DMS79 (cell line): ENCODE results near the gene ZNF407.

Source experiments
- DNase-seq: peaks from one replicate; lab custom pipeline; 2025; lab: John Stamatoyannopoulos, UW

Gene ZNF407

DNA sequence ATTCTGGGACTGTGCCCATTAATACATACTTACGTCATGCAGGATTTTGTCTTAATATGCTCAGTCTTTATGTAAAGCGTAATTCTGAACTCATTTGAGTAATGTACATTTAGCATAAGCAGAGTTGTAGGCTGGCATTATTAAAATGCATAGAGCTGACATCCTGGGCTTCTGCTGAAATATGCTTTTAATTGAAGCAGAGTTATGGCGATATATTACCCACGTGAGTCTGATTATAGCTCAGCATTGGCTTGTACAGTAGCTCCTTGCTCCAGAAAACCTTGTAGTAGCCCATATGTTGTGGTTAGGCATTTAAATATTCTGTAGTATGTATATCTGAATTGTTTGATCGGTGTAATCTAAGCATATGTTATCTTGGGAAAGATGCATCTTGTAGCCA is 377.3 kb downstream of the ZNF407 start:
- no peak for DNase-seq

DNA sequence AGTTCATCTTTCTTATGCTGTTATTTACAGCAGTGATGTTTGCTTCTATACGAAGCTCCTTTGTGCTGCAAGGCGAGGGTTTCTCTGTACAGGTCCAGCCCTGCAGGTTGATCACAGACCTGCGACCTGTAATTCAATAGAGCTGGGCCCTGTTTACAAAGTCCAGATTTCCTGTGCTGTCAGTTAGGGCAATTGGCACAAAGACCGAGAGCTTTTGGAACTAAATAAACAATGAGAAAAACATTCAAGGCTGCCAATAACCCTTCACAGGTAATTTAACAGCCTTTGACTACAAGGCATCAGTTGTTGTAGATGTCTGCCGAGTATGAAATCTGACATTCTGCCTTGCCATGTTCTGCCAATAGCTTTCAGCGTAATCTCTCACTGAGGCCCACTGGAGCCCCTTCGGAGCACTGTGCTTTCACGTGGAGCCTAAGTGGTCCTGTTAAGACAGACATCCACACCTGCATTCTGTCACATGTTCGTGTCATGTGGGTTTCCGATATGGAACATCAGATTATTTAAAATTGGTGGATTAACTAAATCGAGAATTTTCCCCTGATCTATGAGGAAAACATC is 378.8 kb downstream of the ZNF407 start:
- no peak for DNase-seq

GRCh38 chr18:74977041-74977440 is 379.4 kb downstream of the ZNF407 start:
- no peak for DNase-seq

DNA sequence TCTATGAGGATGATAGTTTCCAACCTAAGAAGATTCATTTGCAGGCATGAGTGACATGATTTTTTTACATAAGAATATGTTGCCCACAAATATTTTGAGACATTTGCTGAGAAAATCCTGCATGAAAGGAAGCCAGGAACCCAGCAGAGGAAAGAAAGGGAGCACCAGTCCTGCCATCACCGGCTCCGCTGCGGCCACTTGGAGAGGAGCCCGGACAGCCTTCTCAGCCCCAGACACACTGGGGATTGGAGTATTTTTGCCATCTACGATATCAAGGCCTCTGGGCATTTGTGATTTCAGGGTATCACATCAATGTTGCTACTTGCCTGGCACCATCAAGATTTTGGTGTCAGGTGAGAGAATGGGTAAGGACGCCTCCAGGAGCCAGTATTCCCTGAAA is 383.0 kb downstream of the ZNF407 start:
- DNase-seq = no peak

DNA sequence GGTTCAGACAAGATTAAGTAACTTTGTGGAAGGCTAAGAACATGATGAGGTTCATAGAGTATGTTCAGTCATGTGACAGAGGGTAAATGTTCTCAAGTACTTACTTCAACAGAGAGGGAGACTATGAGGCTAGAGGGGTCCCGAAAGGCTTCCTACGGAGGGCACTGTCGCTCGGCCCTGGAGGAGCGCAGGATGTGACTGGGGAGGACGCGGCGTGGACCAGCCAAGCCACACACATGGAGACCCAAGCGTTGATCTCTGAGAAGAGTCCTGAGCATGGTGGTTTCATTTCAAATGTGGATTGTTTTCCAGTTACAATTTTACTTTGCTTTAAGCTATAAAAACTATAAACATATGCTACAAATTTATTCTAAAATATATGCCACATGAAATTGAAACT is 383.8 kb downstream of the ZNF407 start:
- DNase-seq = no peak

DNA sequence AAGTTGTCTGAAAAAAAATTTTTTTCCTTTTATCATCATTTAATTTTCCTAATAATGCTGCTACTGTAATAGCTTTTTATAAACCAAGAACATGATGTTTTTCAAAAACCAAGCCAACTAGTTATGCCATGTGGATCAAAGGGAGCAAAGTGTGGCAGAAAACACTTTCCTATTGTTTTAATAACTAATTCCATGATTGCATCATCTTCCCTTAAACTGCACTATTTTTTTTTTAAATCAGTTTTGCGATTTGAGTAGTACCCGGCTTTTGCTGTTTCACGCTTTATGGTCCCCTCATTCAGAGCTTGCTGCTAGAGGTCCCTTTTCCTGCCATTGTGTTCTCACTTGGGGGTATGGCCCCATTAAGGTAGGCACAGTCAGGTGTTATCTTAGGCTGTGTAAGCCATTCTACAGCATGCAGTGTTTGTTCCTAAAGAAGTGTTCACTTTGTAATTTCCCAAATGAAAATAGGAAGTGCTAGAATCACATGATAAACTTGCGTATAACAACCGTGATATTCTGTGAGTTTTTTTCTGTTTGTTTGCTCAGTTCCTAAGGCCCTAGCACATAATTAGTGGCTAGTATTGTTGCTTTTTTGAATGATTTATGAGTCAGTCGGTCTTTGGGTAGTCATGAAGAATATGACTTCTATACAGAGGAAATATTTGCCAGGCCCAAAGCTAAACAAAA is 385.4 kb downstream of the ZNF407 start:
- no peak for DNase-seq

DNA sequence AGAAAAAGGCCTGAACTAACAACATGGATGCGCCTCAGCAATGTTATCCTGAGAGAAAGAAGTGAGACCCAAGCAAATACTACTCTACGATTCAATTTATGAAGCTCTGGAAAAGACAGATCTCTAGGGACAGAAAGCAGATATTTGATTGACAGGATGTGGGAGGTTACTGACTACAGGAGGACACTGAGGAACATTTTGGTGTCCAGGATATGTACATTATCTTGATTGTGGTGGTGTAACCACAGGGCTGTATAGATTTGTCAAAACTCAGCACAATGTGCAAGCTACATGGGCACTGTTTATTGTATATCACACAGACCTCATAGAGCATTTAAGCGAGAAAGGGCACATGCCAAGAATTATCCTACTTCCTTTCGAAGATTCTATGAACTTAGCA is 391.5 kb downstream of the ZNF407 start:
- DNase-seq = no peak

DNA sequence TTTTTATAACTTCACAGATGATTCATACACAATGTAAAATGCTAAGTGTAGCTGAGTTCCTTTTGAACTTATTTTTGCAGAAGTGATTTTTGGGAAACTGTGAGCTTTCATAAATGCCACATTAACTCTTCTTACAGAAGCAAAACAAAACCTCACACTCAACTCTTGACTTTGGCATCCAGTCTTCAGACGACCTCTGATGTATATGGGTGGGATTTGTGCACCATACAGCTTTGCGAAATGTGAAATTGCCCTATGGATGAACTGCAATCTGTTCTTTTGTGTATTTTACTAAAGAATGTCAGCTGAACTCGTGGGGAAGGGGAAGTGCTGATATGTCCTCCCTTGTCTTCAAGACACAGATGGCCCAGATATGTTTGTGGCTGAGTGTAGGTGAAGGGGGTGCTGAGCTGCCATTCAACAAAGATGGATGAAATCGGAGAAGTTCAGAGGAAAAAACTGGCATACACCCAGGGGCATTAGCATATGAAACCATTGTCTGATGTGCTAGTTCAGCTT is 393.0 kb downstream of the ZNF407 start:
- no peak for DNase-seq

DNA sequence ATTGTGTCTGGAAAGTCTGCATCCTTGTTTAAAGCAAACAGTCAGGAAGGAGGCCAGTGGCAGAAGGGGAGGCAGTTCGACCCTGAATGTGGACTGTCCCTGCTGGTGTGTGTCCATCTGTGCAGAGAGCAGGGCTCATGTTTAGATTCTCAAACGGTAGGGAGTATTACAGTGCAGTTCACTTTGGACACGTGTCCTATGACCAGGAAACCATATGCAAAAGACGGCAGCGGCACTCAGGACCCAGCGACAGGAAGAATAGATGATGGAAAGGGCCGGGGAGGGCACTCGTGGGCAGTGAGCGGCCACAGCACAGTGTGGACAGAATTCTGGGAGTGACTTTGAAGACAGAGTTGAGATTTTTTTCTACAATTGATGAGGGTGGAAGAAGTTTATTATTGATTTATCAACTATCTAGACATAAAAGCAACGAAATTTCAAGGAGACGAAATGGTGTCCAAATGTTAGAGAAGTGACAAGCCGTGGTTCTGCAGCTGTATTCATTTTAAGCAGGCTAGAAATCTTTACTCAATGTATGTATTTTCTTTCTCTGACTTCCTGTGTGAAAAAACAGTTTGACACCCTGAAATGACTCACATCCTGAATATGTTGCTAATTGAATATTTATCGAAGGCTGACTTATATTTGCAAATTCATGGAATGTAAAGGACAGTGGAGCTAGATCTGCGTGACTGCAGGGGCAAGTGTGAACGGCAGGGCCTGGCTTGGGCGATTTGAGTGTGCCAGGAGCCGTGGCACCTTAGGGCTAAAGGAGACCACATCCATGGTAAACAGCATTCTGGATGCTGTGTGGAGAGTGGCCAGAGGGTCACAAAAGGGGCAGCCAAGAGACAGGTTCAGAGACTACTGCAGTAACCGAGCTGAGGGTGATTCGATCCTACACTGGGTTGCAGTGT is 397.1 kb downstream of the ZNF407 start:
- DNase-seq = no peak

DNA sequence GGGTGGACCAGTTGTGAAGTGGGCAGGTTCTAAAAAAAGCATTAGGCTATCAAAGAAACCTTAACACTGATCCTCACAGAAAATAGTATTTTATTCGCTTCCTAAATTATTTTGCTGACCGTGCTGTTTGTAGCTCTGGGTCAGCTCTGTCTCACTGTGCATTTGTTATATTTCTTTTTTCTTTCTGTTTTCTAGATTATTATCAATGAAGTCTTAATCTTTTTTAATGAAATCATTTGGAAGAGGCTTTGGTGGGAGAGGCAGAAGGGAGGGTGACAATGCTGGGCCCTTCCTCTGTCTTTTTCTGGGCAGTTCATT is 397.7 kb downstream of the ZNF407 start:
- no peak for DNase-seq

GRCh38 chr18:74996055-74996454 is 398.4 kb downstream of the ZNF407 start:
- no peak for DNase-seq

DNA sequence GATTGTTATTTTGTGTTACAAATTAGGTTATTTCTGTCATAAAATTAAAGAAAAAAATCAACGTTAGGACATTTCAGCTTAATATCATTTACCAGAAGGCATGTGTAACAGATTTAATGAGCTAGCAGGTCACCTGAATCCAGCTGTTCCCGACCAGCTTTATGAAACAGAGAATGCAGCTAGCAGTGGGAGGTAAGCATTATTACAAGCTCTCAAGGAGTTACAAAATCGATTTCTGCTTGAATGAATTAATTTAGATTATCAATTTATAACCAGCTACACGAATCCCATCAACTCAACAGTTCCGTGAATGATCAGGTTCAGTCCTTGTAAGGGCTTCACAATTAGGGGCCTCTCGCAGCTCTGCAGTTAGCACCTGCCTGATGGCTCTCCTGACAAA is 399.3 kb downstream of the ZNF407 start:
- DNase-seq = no peak

DNA sequence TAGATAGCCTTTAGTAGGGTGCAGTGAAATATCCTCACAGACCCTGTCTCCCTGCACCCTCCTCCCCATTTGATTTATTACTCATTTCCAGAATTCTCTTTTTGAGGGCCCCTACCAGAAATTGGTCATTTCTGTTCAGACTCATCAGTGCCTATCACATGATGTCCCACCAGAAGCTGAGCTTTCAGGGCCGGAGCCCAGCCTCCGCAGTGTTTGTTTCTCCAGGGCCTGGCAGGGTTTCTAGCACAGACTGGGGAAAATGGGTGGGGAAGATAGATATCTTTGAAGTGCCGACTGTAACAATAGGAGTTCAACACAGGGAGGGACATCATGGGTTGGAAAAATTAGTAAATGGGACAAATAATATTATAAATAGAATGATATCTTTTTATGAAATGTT is 403.2 kb downstream of the ZNF407 start:
- DNase-seq = no peak

- no peak for DNase-seq
Measured at GRCh38 chr18:75003039-75003438, 405.4 kb downstream of the ZNF407 start.

GRCh38 chr18:75003764-75004690 is 406.4 kb downstream of the ZNF407 start:
- peak; percentile 62 for DNase-seq

GRCh38 chr18:75005626-75006025 is 408.0 kb downstream of the ZNF407 start:
- DNase-seq = no peak

- no peak for DNase-seq
Measured at GRCh38 chr18:75008186-75008585, 410.5 kb downstream of the ZNF407 start.

- no peak for DNase-seq
Measured at GRCh38 chr18:75009296-75009695, 411.6 kb downstream of the ZNF407 start.

- DNase-seq = no peak
Measured at GRCh38 chr18:75009878-75010277, 412.2 kb downstream of the ZNF407 start.

DNA sequence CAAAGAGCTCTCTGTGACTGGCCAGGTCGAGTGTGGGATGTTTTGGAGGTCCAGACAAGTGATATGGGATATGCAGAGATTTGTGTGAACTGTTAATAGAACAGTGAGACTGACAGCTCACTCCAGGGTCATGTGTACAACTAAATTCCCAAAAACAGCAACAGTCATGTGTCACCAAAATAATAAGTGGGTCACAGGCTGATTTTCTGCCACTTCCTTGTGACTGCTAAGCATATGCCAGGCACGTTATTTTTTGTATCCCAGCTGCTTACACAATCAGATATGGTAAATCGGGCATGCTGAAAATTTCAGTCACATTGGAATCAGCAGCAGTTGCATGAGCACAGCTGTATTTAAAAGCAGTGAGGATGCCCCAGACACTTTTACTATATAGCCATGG is 412.6 kb downstream of the ZNF407 start:
- DNase-seq = no peak

DNA sequence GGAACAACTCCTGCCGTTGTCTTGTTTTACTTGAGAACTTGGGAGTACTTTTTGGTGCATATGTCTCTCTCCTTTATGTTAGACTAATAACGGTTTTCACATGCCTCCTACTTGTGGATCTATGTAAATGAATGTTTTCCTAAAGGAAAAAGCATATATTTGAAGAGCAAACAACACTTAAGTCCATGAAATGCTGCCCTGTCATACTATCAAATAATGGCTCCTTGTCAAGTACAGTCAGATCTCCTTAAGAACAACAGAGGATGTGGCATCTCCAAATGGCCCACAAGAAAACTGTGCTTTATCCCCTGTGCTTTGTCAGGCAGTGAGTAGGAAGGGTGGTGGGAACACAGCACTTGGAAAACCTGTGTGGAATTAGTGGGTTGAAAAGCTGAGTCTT is 413.0 kb downstream of the ZNF407 start:
- no peak for DNase-seq
